ENCODE measurements around the gene RFX2.
"Not testable (repeated sequence)": the region's sequence is repeated elsewhere in the genome, so short reads cannot be mapped to it uniquely, and the experiment has no call there.

Gene RFX2

DNA sequence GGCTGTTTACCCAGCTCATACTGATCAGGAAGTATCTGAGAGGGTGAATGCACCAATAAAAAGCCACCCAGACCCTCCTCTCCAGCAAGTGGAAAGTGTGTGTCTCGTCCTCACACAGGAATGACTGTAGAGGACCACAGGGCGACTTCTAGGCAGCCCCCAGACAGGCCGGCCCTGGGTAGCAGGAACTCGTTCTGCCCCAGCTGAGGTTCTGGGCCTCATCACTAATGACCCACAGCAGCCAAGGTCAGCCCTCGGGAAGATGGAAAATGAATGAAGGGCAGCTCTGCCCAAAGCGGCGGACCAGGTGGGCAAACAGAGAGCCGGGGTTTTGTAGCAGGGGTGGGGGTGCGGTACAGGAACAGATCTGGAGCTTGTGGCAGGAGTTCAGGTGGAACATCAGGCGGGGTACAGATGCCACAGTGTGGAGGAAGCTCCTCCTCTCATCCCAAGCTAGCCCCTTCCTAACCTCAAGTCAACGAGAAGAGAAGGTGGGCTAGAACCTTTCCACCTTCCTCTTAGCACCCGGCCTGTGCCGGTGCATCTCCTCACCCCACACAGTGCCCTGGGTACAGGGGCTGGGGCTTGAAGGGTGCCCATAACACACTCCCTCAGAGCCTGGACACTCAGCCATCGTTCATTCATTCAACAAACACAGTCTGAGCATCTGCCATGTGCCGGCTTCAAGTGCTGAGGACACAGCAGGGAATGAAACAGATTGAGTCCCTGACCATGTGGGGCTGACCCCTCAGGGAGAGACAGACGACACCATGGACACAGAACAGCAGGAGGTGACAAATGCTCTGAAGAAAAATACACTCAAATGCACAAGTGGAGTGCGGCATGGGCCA lies 36.2 kb downstream of the RFX2 start:
- H3K9me2 ChIP-seq (replicated peaks; ENCODE audit: low read depth, low read length): no peaks in the 10 kb centered on the region
- H2AFZ ChIP-seq (ENCODE audit: low read length): no peak overlapping the region
- no peaks in the 10 kb centered on the region for H3K36me3 ChIP-seq (ENCODE audit: insufficient read depth, low read length)
- no peaks in the 10 kb centered on the region for H3K27me3 ChIP-seq (ENCODE audit: insufficient read depth, low read length, poor library complexity, severe bottlenecking)
- H3K4me3 ChIP-seq (ENCODE audit: low read length, poor library complexity, severe bottlenecking): no peak overlapping the region
- H3K79me2 ChIP-seq (ENCODE audit: insufficient read depth, low read length): no peaks in the 10 kb centered on the region
- no peaks in the 10 kb centered on the region for H3K4me1 ChIP-seq (ENCODE audit: insufficient read depth, low read length, poor library complexity, severe bottlenecking)
- no peaks in the 10 kb centered on the region for H3F3A ChIP-seq (ENCODE audit: low read depth)
- H3K4me2 ChIP-seq (ENCODE audit: low read depth, low read length, poor library complexity, severe bottlenecking): no peak overlapping the region
- TF ChIP-seq EZH2phosphoT487 (IDR thresholded peaks at IDR 0.05; ENCODE audit: borderline replicate concordance) (no peak), CTCF (conservative IDR thresholded peaks at IDR 0.05; ENCODE audit: low read length) (no peak)
- H3K9me3 ChIP-seq (ENCODE audit: insufficient read depth, low read depth, low read length): no peaks in the 10 kb centered on the region
- H4K20me1 ChIP-seq (ENCODE audit: insufficient read depth, low read length, poor library complexity, severe bottlenecking): no peaks in the 10 kb centered on the region
- no peak overlapping the region for H3K9ac ChIP-seq (ENCODE audit: low read depth, low read length, poor library complexity, severe bottlenecking)

DNA sequence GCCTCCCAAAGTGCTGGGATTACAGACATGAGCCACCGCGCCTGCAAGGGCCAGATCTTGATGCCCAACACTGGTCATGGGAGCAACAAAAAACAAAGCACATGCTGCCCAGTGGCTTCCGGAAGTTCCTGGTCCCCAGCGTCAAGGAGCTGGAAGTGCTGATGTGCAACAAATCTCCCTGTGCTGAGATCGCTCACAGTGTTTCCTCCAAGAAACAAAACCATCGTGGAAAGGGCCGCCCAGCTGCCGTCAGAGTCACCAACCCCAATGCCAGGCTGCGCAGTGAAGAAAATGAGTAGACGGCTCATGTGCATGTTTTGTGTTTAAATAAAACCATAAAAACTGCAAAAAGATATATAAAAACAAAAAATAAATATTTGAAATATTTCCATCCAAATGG lies 37.1 kb downstream of the RFX2 start:
- not testable (repeated sequence) for H4K20me1 ChIP-seq (ENCODE audit: insufficient read depth, low read length, poor library complexity, severe bottlenecking); H3K9me3 ChIP-seq (ENCODE audit: insufficient read depth, low read depth, low read length); H3F3A ChIP-seq (ENCODE audit: low read depth); H3K27me3 ChIP-seq (ENCODE audit: insufficient read depth, low read length, poor library complexity, severe bottlenecking); H3K9me2 ChIP-seq (replicated peaks; ENCODE audit: low read depth, low read length); H3K79me2 ChIP-seq (ENCODE audit: insufficient read depth, low read length); H3K4me2 ChIP-seq (ENCODE audit: low read depth, low read length, poor library complexity, severe bottlenecking); H3K4me1 ChIP-seq (ENCODE audit: insufficient read depth, low read length, poor library complexity, severe bottlenecking); H3K4me3 ChIP-seq (ENCODE audit: low read length, poor library complexity, severe bottlenecking); H3K9ac ChIP-seq (ENCODE audit: low read depth, low read length, poor library complexity, severe bottlenecking); H2AFZ ChIP-seq (ENCODE audit: low read length); H3K36me3 ChIP-seq (ENCODE audit: insufficient read depth, low read length)

GRCh38 chr19:6071875-6072274 lies 38.4 kb downstream of the RFX2 start:
- TF ChIP-seq EZH2phosphoT487 (IDR thresholded peaks at IDR 0.05; ENCODE audit: borderline replicate concordance): no peak
- TF ChIP-seq CTCF (conservative IDR thresholded peaks at IDR 0.05; ENCODE audit: low read length): no peak
- Histone ChIP-seq H3F3A (ENCODE audit: low read depth) (no peaks in the 10 kb centered on the region), H3K27me3 (ENCODE audit: insufficient read depth, low read length, poor library complexity, severe bottlenecking) (no peaks in the 10 kb centered on the region), H3K4me1 (ENCODE audit: insufficient read depth, low read length, poor library complexity, severe bottlenecking) (no peaks in the 10 kb centered on the region), H3K79me2 (ENCODE audit: insufficient read depth, low read length) (no peaks in the 10 kb centered on the region), H3K9me3 (ENCODE audit: insufficient read depth, low read depth, low read length) (no peaks in the 10 kb centered on the region), H2AFZ (ENCODE audit: low read length) (no peak overlapping the region), H3K4me2 (ENCODE audit: low read depth, low read length, poor library complexity, severe bottlenecking) (no peak overlapping the region), H3K9me2 (replicated peaks; ENCODE audit: low read depth, low read length) (no peaks in the 10 kb centered on the region), H3K36me3 (ENCODE audit: insufficient read depth, low read length) (no peaks in the 10 kb centered on the region), H3K9ac (ENCODE audit: low read depth, low read length, poor library complexity, severe bottlenecking) (no peak overlapping the region), H4K20me1 (ENCODE audit: insufficient read depth, low read length, poor library complexity, severe bottlenecking) (no peaks in the 10 kb centered on the region), H3K4me3 (ENCODE audit: low read length, poor library complexity, severe bottlenecking) (no peak overlapping the region)

All from Loucy (cell line).